ENCODE results near the gene PPP1CA. TPM values are rescaled to one million over a fixed set of nuclear protein-coding genes. Genes with fewer than 3 reads are reported as not detected.

Gene PPP1CA
- total RNA-seq, 1 donor from 2014 or later = 95.1 TPM

Other genes starting within 250 kb of the PPP1CA start
- gene GRK2, start 135.4 kb downstream of the PPP1CA start, total RNA-seq = 43.1 TPM
- gene ANKRD13D, start 112.6 kb downstream of the PPP1CA start, total RNA-seq = 20.0 TPM
- gene SSH3, start 98.3 kb downstream of the PPP1CA start, total RNA-seq = 22.3 TPM
- gene POLD4, start 48.3 kb downstream of the PPP1CA start, total RNA-seq = 61.6 TPM
- 4.0 TPM for gene CLCF1, start 28.3 kb downstream of the PPP1CA start, total RNA-seq
- gene RAD9A, start 9.9 kb downstream of the PPP1CA start, total RNA-seq = 4.8 TPM
- gene TBC1D10C, start 2.2 kb upstream of the PPP1CA start, total RNA-seq = 1.0 TPM
- gene CARNS1, start 13.8 kb upstream of the PPP1CA start, total RNA-seq = 22.2 TPM
- 23.2 TPM for gene RPS6KB2, start 26.6 kb upstream of the PPP1CA start, total RNA-seq
- gene PTPRCAP, start 35.8 kb upstream of the PPP1CA start, total RNA-seq = 0.40 TPM
- gene CORO1B, start 41.6 kb upstream of the PPP1CA start, total RNA-seq = 21.6 TPM
- gene GPR152, start 50.9 kb upstream of the PPP1CA start, total RNA-seq = not detected
- gene CABP4, start 53.5 kb upstream of the PPP1CA start, total RNA-seq = 0.11 TPM
- gene TMEM134, start 67.4 kb upstream of the PPP1CA start, total RNA-seq = 76.1 TPM
- gene AIP, start 81.2 kb upstream of the PPP1CA start, total RNA-seq = 43.6 TPM
- 40.0 TPM for gene PITPNM1, start 103.5 kb upstream of the PPP1CA start, total RNA-seq
- 72.9 TPM for gene CDK2AP2, start 106.3 kb upstream of the PPP1CA start, total RNA-seq
- not detected for gene CABP2, start 121.6 kb upstream of the PPP1CA start, total RNA-seq
- gene GSTP1, start 182.0 kb upstream of the PPP1CA start, total RNA-seq = 272 TPM
- 486 TPM for gene NDUFV1, start 205.1 kb upstream of the PPP1CA start, total RNA-seq
- 31.4 TPM for gene NUDT8, start 228.1 kb upstream of the PPP1CA start, total RNA-seq
- gene TBX10, start 237.9 kb upstream of the PPP1CA start, total RNA-seq = not detected
- gene ACY3, start 248.9 kb upstream of the PPP1CA start, total RNA-seq = not detected

Data from cardiac septum (tissue), 1 donor.